Glomerular endothelial cell (primary cell): Measurements from ENCODE around the gene TEX11. TPM values are rescaled to one million over a fixed set of nuclear protein-coding genes. Genes with fewer than 3 reads are reported as not detected.
"Not testable (repeated sequence)": the region's sequence is repeated elsewhere in the genome, so short reads cannot be mapped to it uniquely, and the experiment has no call there.

Experiments
- DNase-seq: peaks from one replicate; pipeline ENCODE4 v3.0.0-alpha.2; 2011; ENCODE audit warnings: low read depth, low spot score; ENCODE audit errors: extremely low read depth
- total RNA-seq: library from RNA; depleted of rRNA; stranded (reverse); fragments of >200 nt; gene quantifications from 2 replicates; pipeline ENCODE4 v1.2.3, GENCODE V29; 2015

The TEX11 gene
- total RNA-seq: not detected in 2 replicates

- no peak for DNase-seq
These were observed at the start of gene TEX11 for GRCh38 chrX:70908541-70908940. Gene TEX11 (minus strand): TSS chrX:70908711. CDS start chrX:70907789, 922 bp downstream.

- DNase-seq: no peak
These were observed 46.4 kb upstream of the TEX11 start for GRCh38 chrX:70954871-70955270.

DNA sequence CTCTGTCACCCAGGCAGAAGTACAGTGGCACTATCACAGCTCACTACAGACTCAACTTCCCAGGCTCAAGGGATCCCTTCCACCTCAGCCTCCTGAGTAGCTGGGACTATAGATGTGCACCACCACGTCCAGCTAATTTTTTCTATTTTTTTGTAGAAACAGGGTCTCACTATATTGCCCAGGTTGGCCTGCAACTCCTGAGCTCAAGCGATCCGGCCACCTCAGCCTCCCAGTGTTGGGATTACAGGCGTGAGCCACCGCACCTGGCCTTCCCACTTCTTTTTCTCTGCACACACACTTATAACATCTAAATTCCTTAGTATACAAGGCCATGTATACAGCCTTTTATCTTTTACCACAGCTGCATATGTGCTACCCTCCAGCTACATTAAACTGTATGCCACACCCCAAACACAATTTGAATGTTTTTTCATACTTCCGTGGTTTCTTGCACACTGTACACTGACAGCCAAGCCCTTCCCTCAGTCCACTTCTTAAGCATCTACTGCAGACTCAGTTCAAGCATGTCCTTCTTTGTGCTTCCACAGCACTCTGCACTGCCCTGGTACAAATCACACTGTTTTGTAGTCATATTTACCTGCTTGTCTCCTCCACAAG, 15.9 kb upstream of the TEX11 start:
- DNase-seq: no peak

GRCh38 chrX:70922774-70923473, 14.4 kb upstream of the TEX11 start:
- DNase-seq: no peak

DNA sequence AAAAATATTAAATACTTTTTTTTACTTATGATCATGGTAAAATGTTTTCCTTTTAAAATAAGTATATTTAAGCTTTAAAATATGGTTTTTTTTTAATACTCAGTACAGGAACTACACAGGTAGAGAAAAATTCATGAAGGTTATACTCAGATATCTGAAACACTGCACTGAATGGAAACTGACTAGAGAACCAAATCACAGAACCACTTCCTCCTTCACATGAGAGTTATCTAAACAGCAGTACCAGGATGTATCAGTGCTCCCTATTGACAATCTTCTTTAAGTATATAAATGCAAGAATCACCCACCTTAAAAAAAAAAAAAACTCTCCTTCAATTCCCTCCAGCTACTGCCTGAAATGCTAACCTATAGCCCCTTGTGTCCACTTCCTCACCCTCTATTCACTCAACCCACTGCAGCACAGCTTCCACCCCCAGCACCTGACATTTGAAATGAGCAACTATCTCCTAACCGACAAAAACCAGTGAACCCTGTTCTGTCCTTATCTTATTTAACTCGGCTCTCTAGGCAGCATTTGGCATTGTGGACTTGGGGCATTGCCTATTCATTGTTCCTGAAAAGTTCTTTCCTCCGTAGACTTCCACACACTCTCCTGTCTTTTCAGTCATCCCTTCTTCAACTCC, 13.3 kb upstream of the TEX11 start:
- no peak for DNase-seq

DNA sequence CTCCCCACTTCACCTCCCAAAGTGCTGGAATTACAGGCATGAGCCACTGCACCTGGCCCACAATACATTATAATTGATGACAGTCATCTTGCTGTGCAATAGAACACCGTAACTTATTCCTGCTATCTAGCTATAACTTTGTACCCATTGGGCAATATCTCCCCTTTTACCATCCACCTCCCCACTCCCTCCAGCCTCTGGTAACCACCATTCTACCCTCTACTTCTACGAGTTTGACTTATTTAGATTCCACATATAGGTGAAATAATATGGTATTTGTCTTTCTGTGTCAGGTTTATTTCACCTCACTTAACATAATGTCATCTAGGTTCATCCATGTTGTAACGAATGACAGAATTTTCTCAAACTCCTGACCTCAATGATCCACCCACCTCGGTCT, 8.2 kb upstream of the TEX11 start:
- no peak for DNase-seq

DNA sequence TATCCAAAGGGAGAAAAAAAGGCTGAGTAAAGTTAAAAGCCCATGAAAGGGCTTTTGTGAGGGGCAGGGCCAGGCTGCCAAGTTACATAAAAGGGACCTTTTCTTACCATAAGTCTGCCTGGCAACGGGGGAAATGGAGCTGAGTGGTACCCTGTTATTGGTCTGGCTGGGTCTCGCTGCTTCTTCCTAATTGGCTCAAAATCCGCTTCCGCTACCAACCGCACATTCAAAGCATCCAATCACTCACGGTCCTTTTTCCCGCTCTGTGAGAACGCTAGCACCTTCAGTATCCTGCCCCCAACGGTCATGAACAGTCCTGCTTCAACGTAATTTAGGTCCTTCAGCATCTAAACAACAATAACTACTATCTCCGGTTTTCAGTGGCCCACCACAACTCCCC, 611 bp downstream of the TEX11 start:
- DNase-seq: no peak

GRCh38 chrX:70901465-70901864, 7.0 kb downstream of the TEX11 start:
- no peak for DNase-seq

GRCh38 chrX:70890441-70890840, 18.1 kb downstream of the TEX11 start:
- DNase-seq: not testable (repeated sequence)

GRCh38 chrX:70878902-70879301, 29.6 kb downstream of the TEX11 start:
- DNase-seq: no peak

GRCh38 chrX:70852294-70852693, 56.2 kb downstream of the TEX11 start:
- no peak for DNase-seq

DNA sequence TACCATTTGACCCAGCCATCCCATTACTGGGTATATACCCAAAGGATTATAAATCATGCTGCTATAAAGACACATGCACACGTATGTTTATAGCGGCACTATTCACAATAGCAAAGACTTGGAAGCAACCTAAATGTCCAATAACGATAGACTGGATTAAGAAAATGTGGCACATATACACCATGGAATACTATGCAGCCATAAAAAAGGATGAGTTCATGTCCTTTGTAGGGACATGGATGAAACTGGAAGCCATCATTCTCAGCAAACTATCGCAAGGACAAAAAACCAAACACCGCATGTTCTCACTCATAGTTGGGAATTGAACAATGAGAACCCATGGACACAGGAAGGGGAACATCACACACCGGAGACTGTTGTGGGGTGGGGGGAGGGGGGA, 64.4 kb downstream of the TEX11 start:
- DNase-seq: not testable (repeated sequence)

GRCh38 chrX:70843620-70844019, 64.9 kb downstream of the TEX11 start:
- DNase-seq: not testable (repeated sequence)

- DNase-seq: no peak
These were observed 73.9 kb downstream of the TEX11 start for GRCh38 chrX:70834589-70834988.

DNA sequence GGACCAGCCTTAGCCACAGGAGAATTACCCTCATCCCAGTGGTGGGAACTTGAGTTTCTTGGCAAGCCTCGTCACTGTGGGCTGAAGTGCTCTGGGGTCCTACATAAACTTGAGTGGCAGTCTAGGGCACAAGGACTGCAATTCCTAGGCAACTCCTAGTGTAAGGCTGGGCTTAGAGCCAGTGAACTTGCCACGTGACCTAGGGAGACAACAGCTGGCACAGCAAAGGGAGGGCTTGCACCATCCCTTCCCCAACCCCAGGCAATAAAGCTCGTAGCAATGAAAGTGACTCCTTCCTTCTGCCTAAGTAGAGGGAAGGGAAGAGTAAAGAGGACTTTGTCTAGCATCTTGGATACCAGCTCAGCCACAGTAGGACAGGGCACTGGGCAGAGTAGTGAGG, 81.8 kb downstream of the TEX11 start:
- no peak for DNase-seq

DNA sequence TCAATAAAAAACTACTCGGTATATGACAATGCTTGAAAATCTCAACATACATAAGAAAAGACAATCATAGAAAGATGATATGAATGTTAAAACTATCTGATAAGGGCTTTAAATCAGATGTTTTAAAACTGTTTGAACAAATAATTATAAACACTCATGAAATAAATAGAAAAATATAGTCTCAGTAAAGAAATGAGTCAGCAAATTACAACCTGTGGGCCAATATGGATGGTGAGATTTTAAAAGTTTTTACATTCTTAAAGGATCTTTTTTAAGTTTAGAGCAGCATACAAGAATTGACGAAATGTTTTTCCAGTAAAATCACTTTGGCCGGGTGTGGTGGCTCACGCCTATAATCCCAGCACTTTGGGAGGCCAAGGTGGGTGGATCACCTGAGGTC, 83.1 kb downstream of the TEX11 start:
- no peak for DNase-seq

DNA sequence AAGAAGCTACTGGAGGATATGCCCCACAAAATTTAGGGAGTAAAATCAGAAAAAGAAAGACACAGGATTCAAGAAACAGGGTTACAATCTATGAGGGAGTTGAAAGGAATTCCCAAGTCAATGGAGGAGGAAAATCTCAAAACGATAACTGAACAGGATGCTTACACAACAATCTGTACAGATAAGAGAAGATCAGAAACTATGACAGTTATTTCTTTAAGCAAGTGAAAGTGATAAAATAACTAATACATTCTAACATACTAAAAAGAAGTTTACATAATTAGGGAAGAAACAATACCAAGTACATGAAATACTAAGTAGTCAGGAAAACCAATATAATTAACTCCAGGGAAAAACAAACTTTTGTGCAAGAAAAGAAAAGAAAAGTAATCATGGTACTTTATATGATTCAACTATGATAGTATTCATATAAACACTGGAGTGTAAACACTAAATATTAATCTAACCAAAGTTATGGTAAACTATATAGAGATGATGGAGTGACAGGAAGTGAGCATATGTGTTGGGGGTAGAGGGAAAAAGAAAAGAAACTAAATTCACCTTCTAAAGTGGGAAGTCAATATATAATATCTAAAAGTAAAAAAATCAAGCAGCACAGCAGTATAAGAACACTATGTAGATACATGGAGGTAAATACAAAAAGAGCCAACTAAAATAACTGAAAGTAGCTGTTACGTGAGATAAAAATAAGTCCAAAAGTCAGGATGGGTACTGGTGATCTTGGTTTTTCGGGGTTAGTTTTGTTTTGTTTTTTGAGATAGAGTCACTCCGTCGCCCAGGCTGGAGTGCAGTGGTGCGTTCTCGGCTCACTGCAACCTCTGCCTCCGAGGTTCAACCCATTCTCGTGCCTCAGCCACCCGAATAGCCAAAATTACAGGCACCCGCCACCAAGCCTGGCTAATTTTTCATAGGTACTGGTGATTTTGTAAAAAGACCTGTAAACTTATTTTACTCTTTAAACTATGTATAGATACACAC, 99.3 kb downstream of the TEX11 start:
- DNase-seq: no peak

GRCh38 chrX:70806081-70806480, 102.4 kb downstream of the TEX11 start:
- no peak for DNase-seq

GRCh38 chrX:70796742-70797141, 111.8 kb downstream of the TEX11 start:
- DNase-seq: not testable (repeated sequence)

- DNase-seq: no peak
These were observed 134.3 kb downstream of the TEX11 start for GRCh38 chrX:70774223-70774622.
